Globus pallidus (tissue), 1 donor: Measurements from ENCODE around the gene RNF157.

Experiments used
- DNase-seq: peaks from one replicate; pipeline ENCODE4 v3.0.0-alpha.2; 2015; ENCODE audit warnings: low spot score

The RNF157 gene

GRCh38 chr17:76157759-76158158 is 82.5 kb downstream of the RNF157 start:
- DNase-seq = no peak

- DNase-seq = no peak
Measured at GRCh38 chr17:76156662-76156991, 83.7 kb downstream of the RNF157 start.

- no peak for DNase-seq
Measured at GRCh38 chr17:76155988-76156661, 84.2 kb downstream of the RNF157 start.

GRCh38 chr17:76154936-76155845 is 85.1 kb downstream of the RNF157 start:
- no peak for DNase-seq

- no peak for DNase-seq
Measured at GRCh38 chr17:76154292-76154691, 86.0 kb downstream of the RNF157 start.

GRCh38 chr17:76153640-76154039 is 86.7 kb downstream of the RNF157 start:
- no peak for DNase-seq

- DNase-seq = no peak
Measured at GRCh38 chr17:76153202-76153601, 87.1 kb downstream of the RNF157 start.

- DNase-seq = no peak
Measured at GRCh38 chr17:76152591-76152990, 87.7 kb downstream of the RNF157 start.

GRCh38 chr17:76151896-76152454 is 88.3 kb downstream of the RNF157 start:
- DNase-seq = no peak

- no peak for DNase-seq
Measured at GRCh38 chr17:76150712-76151622, 89.3 kb downstream of the RNF157 start.

GRCh38 chr17:76149214-76149613 is 91.1 kb downstream of the RNF157 start:
- no peak for DNase-seq

- DNase-seq = no peak
Measured at GRCh38 chr17:76148015-76148326, 92.3 kb downstream of the RNF157 start.

- no peak for DNase-seq
Measured at GRCh38 chr17:76147211-76148014, 92.9 kb downstream of the RNF157 start.

- no peak for DNase-seq
Measured at GRCh38 chr17:76146053-76146851, 94.0 kb downstream of the RNF157 start.

GRCh38 chr17:76145231-76146052 is 94.9 kb downstream of the RNF157 start:
- DNase-seq = no peak

- DNase-seq = no peak
Measured at GRCh38 chr17:76142585-76143041, 97.7 kb downstream of the RNF157 start.

GRCh38 chr17:76142039-76142584 is 98.2 kb downstream of the RNF157 start:
- DNase-seq = no peak

GRCh38 chr17:76141212-76142038 is 98.9 kb downstream of the RNF157 start, which contains the start of gene FOXJ1:
Gene FOXJ1, minus strand, starts transcription at chr17:76141245. Its CDS starts 850 bp downstream, at chr17:76140395.
- peak; percentile 89 for DNase-seq
